ENCODE results near the gene PPP1R1A.
A peak's percentile ranks its signal among the peaks of the same experiment; 100 is the strongest.

Gene PPP1R1A

GRCh38 chr12:54588110-54588889 is at the start of gene PPP1R1A:
TSS of gene PPP1R1A (minus strand) at chr12:54588659. CDS start at chr12:54588488, 171 bp downstream.
- no peak for DNase-seq (ENCODE audit: low read depth)

GRCh38 chr12:54634795-54635194 is 46.3 kb upstream of the PPP1R1A start, which contains the start of gene LACRT:
TSS of gene LACRT (minus strand) at chr12:54634895. CDS start at chr12:54634841, 54 bp downstream.
- DNase-seq (ENCODE audit: low read depth), result no peak

- DNase-seq (ENCODE audit: low read depth), result peak; percentile 3
These were observed 43.7 kb upstream of the PPP1R1A start for GRCh38 chr12:54631988-54632728.

GRCh38 chr12:54631551-54631950 is 43.1 kb upstream of the PPP1R1A start:
- no peak for DNase-seq (ENCODE audit: low read depth)

GRCh38 chr12:54629925-54630324 is 41.5 kb upstream of the PPP1R1A start:
- no peak for DNase-seq (ENCODE audit: low read depth)

GRCh38 chr12:54628186-54628846 is 39.9 kb upstream of the PPP1R1A start:
- DNase-seq (ENCODE audit: low read depth), result no peak

GRCh38 chr12:54627304-54627703 is 38.8 kb upstream of the PPP1R1A start:
- DNase-seq (ENCODE audit: low read depth), result no peak

- DNase-seq (ENCODE audit: low read depth), result no peak
These were observed 37.1 kb upstream of the PPP1R1A start for GRCh38 chr12:54625598-54625997.

GRCh38 chr12:54624315-54625279 is 36.1 kb upstream of the PPP1R1A start:
- DNase-seq (ENCODE audit: low read depth), result no peak

GRCh38 chr12:54622463-54623183 is 34.2 kb upstream of the PPP1R1A start:
- peak; percentile 53 for DNase-seq (ENCODE audit: low read depth)

GRCh38 chr12:54616933-54617680 is 28.6 kb upstream of the PPP1R1A start:
- DNase-seq (ENCODE audit: low read depth), result no peak

- no peak for DNase-seq (ENCODE audit: low read depth)
These were observed 23.8 kb upstream of the PPP1R1A start for GRCh38 chr12:54612225-54612750.

- no peak for DNase-seq (ENCODE audit: low read depth)
These were observed 23.3 kb upstream of the PPP1R1A start for GRCh38 chr12:54611715-54612149.

- no peak for DNase-seq (ENCODE audit: low read depth)
These were observed 20.3 kb upstream of the PPP1R1A start for GRCh38 chr12:54608769-54609168.

- no peak for DNase-seq (ENCODE audit: low read depth)
These were observed 19.7 kb upstream of the PPP1R1A start for GRCh38 chr12:54608156-54608555.

GRCh38 chr12:54606556-54606955 is 18.1 kb upstream of the PPP1R1A start:
- DNase-seq (ENCODE audit: low read depth), result no peak

GRCh38 chr12:54605138-54605970 is 16.9 kb upstream of the PPP1R1A start:
- DNase-seq (ENCODE audit: low read depth), result no peak

GRCh38 chr12:54604436-54604835 is 16.0 kb upstream of the PPP1R1A start:
- no peak for DNase-seq (ENCODE audit: low read depth)

- DNase-seq (ENCODE audit: low read depth), result no peak
These were observed 15.4 kb upstream of the PPP1R1A start for GRCh38 chr12:54603872-54604271.
